ENCODE results near the gene RASSF8. TPM values are rescaled to one million over a fixed set of nuclear protein-coding genes. Genes with fewer than 3 reads are reported as not detected.

Gene RASSF8
- total and polyA plus RNA-seq, 2 experiments from 2014 or later = 11.5 to 30.6 TPM

GRCh38 chr12:26031318-26031717, 72.8 kb downstream of the RASSF8 start:
- H3K27ac Mint-ChIP-seq = no peak overlapping the region

More at GRCh38 chr12:26031318-26031717, 72.8 kb downstream of the RASSF8 start:
- Mint-ChIP-seq H3K4me3 (no peak overlapping the region), H3K36me3 (ENCODE audit: low read depth) (no peaks in the 10 kb centered on the region), H3K27me3 (ENCODE audit: insufficient read depth, low read depth, poor library complexity) (no peaks in the 10 kb centered on the region), H3K4me1 (peaks cover 17% of the 10 kb centered on the region; the same call in 2 of the 3 replicates), H3K9me3 (no peaks in the 10 kb centered on the region)
- Histone ChIP-seq H3K36me3 (ENCODE audit: insufficient read depth) (no peaks in the 10 kb centered on the region), H3K4me3 (no peak overlapping the region), H3K79me2 (replicated peaks; ENCODE audit: insufficient read depth) (peaks cover 22% of the 10 kb centered on the region), H3F3A (replicated peaks; ENCODE audit: low read depth) (no peaks in the 10 kb centered on the region), H4K20me1 (replicated peaks; ENCODE audit: insufficient read depth) (no peaks in the 10 kb centered on the region), H3K4me1 (ENCODE audit: insufficient read depth) (no peaks in the 10 kb centered on the region), H3K27ac (ENCODE audit: low read depth) (no peak overlapping the region), H3K4me2 (no peak overlapping the region), H3K9me2 (ENCODE audit: insufficient read depth) (no peaks in the 10 kb centered on the region), H3K27me3 (ENCODE audit: insufficient read depth) (no peaks in the 10 kb centered on the region), H2AFZ (no peak overlapping the region)
- ATAC-seq = no peak
- DNase-seq (ENCODE audit: low spot score) = no peak
- TF ChIP-seq, protein P1, sequence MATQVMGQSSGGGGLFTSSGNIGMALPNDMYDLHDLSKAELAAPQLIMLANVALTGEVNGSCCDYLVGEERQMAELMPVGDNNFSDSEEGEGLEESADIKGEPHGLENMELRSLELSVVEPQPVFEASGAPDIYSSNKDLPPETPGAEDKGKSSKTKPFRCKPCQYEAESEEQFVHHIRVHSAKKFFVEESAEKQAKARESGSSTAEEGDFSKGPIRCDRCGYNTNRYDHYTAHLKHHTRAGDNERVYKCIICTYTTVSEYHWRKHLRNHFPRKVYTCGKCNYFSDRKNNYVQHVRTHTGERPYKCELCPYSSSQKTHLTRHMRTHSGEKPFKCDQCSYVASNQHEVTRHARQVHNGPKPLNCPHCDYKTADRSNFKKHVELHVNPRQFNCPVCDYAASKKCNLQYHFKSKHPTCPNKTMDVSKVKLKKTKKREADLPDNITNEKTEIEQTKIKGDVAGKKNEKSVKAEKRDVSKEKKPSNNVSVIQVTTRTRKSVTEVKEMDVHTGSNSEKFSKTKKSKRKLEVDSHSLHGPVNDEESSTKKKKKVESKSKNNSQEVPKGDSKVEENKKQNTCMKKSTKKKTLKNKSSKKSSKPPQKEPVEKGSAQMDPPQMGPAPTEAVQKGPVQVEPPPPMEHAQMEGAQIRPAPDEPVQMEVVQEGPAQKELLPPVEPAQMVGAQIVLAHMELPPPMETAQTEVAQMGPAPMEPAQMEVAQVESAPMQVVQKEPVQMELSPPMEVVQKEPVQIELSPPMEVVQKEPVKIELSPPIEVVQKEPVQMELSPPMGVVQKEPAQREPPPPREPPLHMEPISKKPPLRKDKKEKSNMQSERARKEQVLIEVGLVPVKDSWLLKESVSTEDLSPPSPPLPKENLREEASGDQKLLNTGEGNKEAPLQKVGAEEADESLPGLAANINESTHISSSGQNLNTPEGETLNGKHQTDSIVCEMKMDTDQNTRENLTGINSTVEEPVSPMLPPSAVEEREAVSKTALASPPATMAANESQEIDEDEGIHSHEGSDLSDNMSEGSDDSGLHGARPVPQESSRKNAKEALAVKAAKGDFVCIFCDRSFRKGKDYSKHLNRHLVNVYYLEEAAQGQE (IDR thresholded peaks at IDR 0.05; ENCODE audit: unreplicated experiment) = no peak
- TF ChIP-seq ETS1 (IDR thresholded peaks at IDR 0.05) (no peak), STAT1 (IDR thresholded peaks at IDR 0.05; ENCODE audit: unreplicated experiment) (no peak), ZNF114 (CRISPR knock-in tag; IDR thresholded peaks at IDR 0.05) (no peak), JUNB (IDR thresholded peaks at IDR 0.05; ENCODE audit: unreplicated experiment) (no peak), EZH2phosphoT487 (IDR thresholded peaks at IDR 0.05; ENCODE audit: unreplicated experiment) (no peak), ZNF331 (CRISPR knock-in tag; IDR thresholded peaks at IDR 0.05; ENCODE audit: low read depth) (no peak), CREB1 (CRISPR knock-in tag; IDR thresholded peaks at IDR 0.05; ENCODE audit: low read depth) (no peak), NANOG (IDR thresholded peaks at IDR 0.05; ENCODE audit: borderline replicate concordance) (no peak), EZH2 (IDR thresholded peaks at IDR 0.05; ENCODE audit: low read depth, unreplicated experiment) (no peak)
- TF ChIP-seq, protein P2, sequence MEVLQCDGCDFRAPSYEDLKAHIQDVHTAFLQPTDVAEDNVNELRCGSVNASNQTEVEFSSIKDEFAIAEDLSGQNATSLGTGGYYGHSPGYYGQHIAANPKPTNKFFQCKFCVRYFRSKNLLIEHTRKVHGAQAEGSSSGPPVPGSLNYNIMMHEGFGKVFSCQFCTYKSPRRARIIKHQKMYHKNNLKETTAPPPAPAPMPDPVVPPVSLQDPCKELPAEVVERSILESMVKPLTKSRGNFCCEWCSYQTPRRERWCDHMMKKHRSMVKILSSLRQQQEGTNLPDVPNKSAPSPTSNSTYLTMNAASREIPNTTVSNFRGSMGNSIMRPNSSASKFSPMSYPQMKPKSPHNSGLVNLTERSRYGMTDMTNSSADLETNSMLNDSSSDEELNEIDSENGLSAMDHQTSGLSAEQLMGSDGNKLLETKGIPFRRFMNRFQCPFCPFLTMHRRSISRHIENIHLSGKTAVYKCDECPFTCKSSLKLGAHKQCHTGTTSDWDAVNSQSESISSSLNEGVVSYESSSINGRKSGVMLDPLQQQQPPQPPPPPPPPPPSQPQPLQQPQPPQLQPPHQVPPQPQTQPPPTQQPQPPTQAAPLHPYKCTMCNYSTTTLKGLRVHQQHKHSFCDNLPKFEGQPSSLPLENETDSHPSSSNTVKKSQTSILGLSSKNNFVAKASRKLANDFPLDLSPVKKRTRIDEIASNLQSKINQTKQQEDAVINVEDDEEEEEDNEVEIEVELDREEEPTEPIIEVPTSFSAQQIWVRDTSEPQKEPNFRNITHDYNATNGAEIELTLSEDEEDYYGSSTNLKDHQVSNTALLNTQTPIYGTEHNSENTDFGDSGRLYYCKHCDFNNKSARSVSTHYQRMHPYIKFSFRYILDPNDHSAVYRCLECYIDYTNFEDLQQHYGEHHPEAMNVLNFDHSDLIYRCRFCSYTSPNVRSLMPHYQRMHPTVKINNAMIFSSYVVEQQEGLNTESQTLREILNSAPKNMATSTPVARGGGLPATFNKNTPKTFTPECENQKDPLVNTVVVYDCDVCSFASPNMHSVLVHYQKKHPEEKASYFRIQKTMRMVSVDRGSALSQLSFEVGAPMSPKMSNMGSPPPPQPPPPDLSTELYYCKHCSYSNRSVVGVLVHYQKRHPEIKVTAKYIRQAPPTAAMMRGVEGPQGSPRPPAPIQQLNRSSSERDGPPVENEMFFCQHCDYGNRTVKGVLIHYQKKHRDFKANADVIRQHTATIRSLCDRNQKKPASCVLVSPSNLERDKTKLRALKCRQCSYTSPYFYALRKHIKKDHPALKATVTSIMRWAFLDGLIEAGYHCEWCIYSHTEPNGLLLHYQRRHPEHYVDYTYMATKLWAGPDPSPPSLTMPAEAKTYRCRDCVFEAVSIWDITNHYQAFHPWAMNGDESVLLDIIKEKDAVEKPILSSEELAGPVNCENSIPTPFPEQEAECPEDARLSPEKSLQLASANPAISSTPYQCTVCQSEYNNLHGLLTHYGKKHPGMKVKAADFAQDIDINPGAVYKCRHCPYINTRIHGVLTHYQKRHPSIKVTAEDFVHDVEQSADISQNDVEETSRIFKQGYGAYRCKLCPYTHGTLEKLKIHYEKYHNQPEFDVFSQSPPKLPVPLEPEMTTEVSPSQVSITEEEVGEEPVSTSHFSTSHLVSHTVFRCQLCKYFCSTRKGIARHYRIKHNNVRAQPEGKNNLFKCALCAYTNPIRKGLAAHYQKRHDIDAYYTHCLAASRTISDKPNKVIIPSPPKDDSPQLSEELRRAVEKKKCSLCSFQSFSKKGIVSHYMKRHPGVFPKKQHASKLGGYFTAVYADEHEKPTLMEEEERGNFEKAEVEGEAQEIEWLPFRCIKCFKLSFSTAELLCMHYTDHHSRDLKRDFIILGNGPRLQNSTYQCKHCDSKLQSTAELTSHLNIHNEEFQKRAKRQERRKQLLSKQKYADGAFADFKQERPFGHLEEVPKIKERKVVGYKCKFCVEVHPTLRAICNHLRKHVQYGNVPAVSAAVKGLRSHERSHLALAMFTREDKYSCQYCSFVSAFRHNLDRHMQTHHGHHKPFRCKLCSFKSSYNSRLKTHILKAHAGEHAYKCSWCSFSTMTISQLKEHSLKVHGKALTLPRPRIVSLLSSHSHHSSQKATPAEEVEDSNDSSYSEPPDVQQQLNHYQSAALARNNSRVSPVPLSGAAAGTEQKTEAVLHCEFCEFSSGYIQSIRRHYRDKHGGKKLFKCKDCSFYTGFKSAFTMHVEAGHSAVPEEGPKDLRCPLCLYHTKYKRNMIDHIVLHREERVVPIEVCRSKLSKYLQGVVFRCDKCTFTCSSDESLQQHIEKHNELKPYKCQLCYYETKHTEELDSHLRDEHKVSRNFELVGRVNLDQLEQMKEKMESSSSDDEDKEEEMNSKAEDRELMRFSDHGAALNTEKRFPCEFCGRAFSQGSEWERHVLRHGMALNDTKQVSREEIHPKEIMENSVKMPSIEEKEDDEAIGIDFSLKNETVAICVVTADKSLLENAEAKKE (CRISPR knock-in tag; IDR thresholded peaks at IDR 0.05) = no peak
